Measurements from ENCODE around the gene POLR1A.

DNA sequence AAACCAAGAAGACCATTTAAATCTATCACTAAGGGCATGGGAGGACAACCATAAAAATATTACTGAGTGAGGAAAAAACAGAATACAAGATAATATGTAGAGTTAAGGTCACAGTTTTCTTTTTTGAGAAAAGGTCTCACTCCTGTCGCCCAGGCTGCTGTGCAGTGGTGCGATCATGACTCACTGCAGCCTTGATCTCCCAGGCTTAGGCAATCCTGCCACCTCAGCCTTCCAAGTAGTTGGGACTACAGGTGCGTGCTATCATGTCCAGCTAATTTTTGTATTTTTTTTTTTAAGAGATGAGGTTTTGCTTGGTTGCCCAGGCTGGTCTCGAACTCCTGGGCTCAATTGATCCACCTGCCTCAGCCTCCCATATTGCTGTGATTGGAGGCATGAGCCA, 24.0 kb downstream of the POLR1A start:
- TF ChIP-seq, protein P1, sequence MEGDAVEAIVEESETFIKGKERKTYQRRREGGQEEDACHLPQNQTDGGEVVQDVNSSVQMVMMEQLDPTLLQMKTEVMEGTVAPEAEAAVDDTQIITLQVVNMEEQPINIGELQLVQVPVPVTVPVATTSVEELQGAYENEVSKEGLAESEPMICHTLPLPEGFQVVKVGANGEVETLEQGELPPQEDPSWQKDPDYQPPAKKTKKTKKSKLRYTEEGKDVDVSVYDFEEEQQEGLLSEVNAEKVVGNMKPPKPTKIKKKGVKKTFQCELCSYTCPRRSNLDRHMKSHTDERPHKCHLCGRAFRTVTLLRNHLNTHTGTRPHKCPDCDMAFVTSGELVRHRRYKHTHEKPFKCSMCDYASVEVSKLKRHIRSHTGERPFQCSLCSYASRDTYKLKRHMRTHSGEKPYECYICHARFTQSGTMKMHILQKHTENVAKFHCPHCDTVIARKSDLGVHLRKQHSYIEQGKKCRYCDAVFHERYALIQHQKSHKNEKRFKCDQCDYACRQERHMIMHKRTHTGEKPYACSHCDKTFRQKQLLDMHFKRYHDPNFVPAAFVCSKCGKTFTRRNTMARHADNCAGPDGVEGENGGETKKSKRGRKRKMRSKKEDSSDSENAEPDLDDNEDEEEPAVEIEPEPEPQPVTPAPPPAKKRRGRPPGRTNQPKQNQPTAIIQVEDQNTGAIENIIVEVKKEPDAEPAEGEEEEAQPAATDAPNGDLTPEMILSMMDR (IDR thresholded peaks at IDR 0.05) = no peak
- TF ChIP-seq EZH2 (IDR thresholded peaks at IDR 0.05) (no peak), EZH2phosphoT487 (IDR thresholded peaks at IDR 0.05) (no peak)
